Muscle layer of duodenum (tissue), 2 donors: ENCODE results near the gene MTERF4.

Experiments
- H3K27ac ChIP-seq: one replicate; pipeline ENCODE4 v1.7.0; 2013; ENCODE audit warnings: mild to moderate bottlenecking, low read length
- H3K27me3 ChIP-seq: one replicate; pipeline ENCODE4 v1.7.0; 2013; ENCODE audit warnings: low read depth, mild to moderate bottlenecking, control low read depth, low read length
- H3K36me3 ChIP-seq, 2 donors: one replicate each; pipeline ENCODE4 v1.7.0; 2013; ENCODE audit warnings: low read length in 2 of 2, control low read depth in 1 of 2, mild to moderate bottlenecking in 1 of 2; ENCODE audit not compliant: insufficient read depth in 2 of 2, control insufficient read depth in 1 of 2
- H3K4me1 ChIP-seq, 2 donors: one replicate each; pipeline ENCODE4 v1.7.0; 2013; ENCODE audit warnings: low read length in 2 of 2, mild to moderate bottlenecking in 2 of 2, control low read depth in 1 of 2, moderate library complexity in 1 of 2; ENCODE audit not compliant: insufficient read depth in 2 of 2, control insufficient read depth in 1 of 2
- H3K4me3 ChIP-seq, 2 donors: one replicate each; pipeline ENCODE4 v1.7.0; 2013; ENCODE audit warnings: low read length in 2 of 2, low read depth in 1 of 2, mild to moderate bottlenecking in 1 of 2
- H3K9me3 ChIP-seq, 2 donors: one replicate each; pipeline ENCODE4 v1.7.0; 2013; ENCODE audit warnings: low read length in 2 of 2, control low read depth in 1 of 2, mild to moderate bottlenecking in 1 of 2; ENCODE audit not compliant: control insufficient read depth in 1 of 2
- donor health status: healthy.

MTERF4 gene

GRCh38 chr2:241082341-241083090 lies 19.6 kb downstream of the MTERF4 start:
- Histone ChIP-seq H3K4me3 (no peak overlapping the region), H3K27ac (no peak overlapping the region), H3K27me3 (no peaks in the 10 kb centered on the region), H3K9me3 (no peaks in the 10 kb centered on the region), H3K36me3 (peaks cover 15 to 22% of the 10 kb centered on the region in 2 donors), H3K4me1 (no peaks in the 10 kb centered on the region)

- H3K4me3 ChIP-seq = no peak overlapping the region
- no peak overlapping the region for H3K27ac ChIP-seq
- peaks cover 8 to 14% of the 10 kb centered on the region in 2 donors for H3K36me3 ChIP-seq
- H3K4me1 ChIP-seq = no peaks in the 10 kb centered on the region
- H3K27me3 ChIP-seq = no peaks in the 10 kb centered on the region
- H3K9me3 ChIP-seq = no peaks in the 10 kb centered on the region
These were observed 20.3 kb downstream of the MTERF4 start for GRCh38 chr2:241081643-241082340.

GRCh38 chr2:241081190-241081642 lies 20.9 kb downstream of the MTERF4 start:
- peaks cover 2 to 9% of the 10 kb centered on the region in 2 donors for H3K36me3 ChIP-seq
- H3K4me3 ChIP-seq = no peak overlapping the region
- no peaks in the 10 kb centered on the region for H3K27me3 ChIP-seq
- no peaks in the 10 kb centered on the region for H3K9me3 ChIP-seq
- no peak overlapping the region for H3K27ac ChIP-seq
- no peaks in the 10 kb centered on the region for H3K4me1 ChIP-seq

- H3K4me3 ChIP-seq = no peak overlapping the region
These were observed 21.5 kb downstream of the MTERF4 start for GRCh38 chr2:241080405-241081189.

GRCh38 chr2:241074901-241075540 lies 27.1 kb downstream of the MTERF4 start:
- Histone ChIP-seq H3K4me1 (no peaks in the 10 kb centered on the region), H3K27ac (no peak overlapping the region), H3K4me3 (no peak overlapping the region), H3K9me3 (no peaks in the 10 kb centered on the region), H3K27me3 (no peaks in the 10 kb centered on the region), H3K36me3 (peaks cover 5 to 19% of the 10 kb centered on the region in 2 donors)

More at GRCh38 chr2:241080405-241081189, 21.5 kb downstream of the MTERF4 start:
- Histone ChIP-seq H3K36me3 (peaks cover under 1 to 2% of the 10 kb centered on the region in 2 donors), H3K4me1 (no peaks in the 10 kb centered on the region), H3K27me3 (no peaks in the 10 kb centered on the region), H3K9me3 (no peaks in the 10 kb centered on the region), H3K27ac (no peak overlapping the region)

- no peaks in the 10 kb centered on the region for H3K9me3 ChIP-seq
These were observed 27.8 kb downstream of the MTERF4 start for GRCh38 chr2:241074065-241074818.

GRCh38 chr2:241073166-241074064 lies 28.7 kb downstream of the MTERF4 start:
- Histone ChIP-seq H3K9me3 (no peaks in the 10 kb centered on the region), H3K4me1 (no peaks in the 10 kb centered on the region), H3K27me3 (no peaks in the 10 kb centered on the region), H3K4me3 (no peak overlapping the region), H3K36me3 (peaks cover 5 to 19% of the 10 kb centered on the region in 2 donors), H3K27ac (no peak overlapping the region)

More at GRCh38 chr2:241074065-241074818, 27.8 kb downstream of the MTERF4 start:
- Histone ChIP-seq H3K36me3 (peaks cover 5 to 19% of the 10 kb centered on the region in 2 donors), H3K4me3 (no peak overlapping the region), H3K27me3 (no peaks in the 10 kb centered on the region), H3K27ac (no peak overlapping the region), H3K4me1 (no peaks in the 10 kb centered on the region)

- Histone ChIP-seq H3K4me3 (no peak overlapping the region), H3K27ac (no peak overlapping the region), H3K4me1 (no peaks in the 10 kb centered on the region), H3K9me3 (no peaks in the 10 kb centered on the region), H3K36me3 (peaks cover 5 to 19% of the 10 kb centered on the region in 2 donors), H3K27me3 (no peaks in the 10 kb centered on the region)
These were observed 29.4 kb downstream of the MTERF4 start for GRCh38 chr2:241072553-241073165.

- H3K36me3 ChIP-seq = peaks cover 5 to 19% of the 10 kb centered on the region in 2 donors
- H3K9me3 ChIP-seq = no peaks in the 10 kb centered on the region
- no peak overlapping the region for H3K4me3 ChIP-seq
- no peak overlapping the region for H3K27ac ChIP-seq
- no peaks in the 10 kb centered on the region for H3K27me3 ChIP-seq
- no peaks in the 10 kb centered on the region for H3K4me1 ChIP-seq
These were observed 29.9 kb downstream of the MTERF4 start for GRCh38 chr2:241072151-241072550.
